GM19455 (cell line): ENCODE data around the gene MORN1.

Experiments used
- ATAC-seq: cut with Tn5 transposase; IDR thresholded peaks from one replicate; pipeline ENCODE4 v1.9.1; 2021; ENCODE audit not compliant: unreplicated experiment

The MORN1 gene

DNA sequence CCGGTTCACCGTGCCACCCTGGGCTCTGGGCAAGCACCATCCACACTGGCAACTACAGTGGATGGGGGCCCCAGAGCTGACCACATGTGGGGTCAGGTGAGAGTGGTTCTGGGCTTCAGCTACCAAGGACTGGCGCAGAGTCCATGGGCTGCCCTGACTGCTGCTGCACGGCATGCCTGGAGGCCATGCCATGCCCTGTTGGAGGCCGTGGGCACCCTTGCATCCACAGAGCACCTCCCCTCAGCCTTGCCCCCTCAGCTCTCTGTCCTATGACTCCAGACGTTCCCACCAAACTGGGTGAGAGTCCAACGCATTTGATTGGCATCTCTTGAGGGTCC is 15.5 kb downstream of the MORN1 start:
- ATAC-seq, result no peak

DNA sequence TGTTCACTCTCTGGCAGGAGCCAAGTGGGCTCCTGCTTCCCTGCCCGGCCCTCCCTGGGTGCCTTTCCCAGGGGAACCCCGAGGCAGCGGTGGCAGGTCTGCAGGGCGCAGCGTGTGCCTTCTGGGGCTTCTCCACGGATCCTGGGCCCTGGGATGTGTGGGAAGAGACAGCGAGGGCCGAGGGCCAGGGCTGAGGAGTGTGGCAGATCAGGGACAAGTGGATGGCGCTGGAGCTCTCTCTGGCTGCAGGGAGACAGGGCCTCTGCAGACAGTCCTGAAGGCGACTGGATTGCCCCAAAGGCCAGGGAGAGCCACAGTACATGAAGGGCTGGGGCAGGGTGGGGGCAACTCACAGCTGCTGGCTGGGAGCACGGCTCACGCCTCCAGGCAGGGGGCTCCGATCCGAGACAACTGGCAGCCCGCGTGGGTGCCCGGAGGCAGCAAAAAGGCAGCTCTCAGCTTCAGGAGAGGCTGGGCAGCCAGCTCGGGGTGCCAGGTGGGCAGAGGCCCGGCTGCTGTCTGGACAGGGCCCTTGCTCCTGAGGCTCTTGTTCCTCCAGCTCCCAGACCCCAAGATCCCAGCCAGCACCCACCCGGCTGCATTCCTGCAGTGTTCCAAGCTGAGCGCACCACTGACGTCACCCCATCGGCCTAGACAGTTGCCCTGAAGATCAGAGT is 16.0 kb downstream of the MORN1 start:
- no peak for ATAC-seq

DNA sequence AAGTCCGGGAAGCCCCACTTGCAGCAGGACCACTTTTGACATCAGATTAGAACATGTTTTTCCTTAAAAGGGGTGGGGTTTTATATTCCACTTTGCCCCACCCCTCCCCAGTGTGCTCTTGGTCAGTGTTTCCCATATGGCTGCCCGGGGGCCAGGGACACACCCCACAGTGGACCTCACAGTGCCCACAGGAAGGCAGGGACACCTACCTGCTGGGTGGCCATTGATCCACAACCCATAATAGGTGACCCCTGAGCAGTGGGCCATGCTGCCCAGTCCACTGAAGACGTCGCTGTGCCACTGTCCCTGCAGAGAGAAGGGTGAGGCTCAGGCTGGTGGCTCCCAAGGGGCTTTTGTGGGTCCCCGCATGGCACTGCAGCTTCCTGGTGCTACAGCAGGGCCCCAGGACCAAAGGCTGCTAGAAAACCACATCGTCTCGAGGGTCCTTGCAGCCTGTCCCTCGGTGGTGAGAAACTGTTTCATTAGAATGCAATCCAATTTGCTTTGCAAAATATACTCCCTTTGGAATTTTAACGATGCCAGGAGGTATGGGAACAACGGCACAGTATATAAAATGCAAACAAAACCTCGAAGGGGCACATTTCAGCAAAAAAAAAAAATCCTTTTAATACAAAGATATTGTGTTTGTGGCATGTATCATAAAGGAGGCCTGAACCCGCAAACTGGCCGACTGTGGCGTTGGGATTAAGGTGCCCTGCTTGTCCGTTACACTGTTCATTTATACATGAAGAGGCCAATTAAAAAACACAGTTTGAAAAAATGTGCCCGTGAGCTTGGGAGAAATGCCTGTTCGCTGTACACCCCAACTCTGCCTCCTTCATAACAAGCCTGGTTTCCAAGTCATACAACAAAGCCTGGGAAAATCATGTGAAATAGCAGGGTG is 16.9 kb downstream of the MORN1 start:
- no peak for ATAC-seq

DNA sequence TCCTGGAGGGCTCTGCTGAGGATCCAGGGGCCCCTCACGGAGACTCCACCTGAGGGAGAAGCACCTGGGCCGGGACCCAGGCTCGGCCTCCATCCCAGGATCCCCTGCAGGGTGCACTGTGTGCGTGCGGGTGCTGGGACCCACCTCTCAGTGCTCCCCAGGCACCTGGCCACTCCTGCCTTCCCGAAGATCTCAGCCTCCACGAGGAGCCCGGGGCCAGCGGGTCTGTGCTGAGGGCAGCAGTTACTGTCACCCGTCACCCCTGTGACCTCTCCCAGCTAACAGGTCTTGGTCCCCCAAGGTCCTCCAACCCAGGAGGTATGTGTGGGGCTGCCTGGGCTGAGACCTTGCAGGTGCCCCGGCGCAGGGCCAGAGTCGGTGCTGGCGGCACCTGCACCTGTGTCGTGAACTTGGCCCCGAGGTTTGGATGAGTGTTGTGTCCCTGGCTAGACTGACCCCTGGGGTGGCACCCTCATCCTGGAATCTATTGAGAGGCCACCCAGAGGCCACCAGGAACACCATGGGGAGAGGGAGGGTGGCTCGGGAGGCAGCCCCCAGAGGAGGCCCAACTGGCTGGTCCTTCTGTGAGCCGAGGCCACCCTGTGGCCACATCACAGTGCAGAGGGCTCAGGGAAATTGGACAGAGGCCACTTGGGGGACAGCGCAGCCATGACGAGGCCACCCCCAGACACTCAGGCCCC is 17.7 kb downstream of the MORN1 start:
- no peak for ATAC-seq

DNA sequence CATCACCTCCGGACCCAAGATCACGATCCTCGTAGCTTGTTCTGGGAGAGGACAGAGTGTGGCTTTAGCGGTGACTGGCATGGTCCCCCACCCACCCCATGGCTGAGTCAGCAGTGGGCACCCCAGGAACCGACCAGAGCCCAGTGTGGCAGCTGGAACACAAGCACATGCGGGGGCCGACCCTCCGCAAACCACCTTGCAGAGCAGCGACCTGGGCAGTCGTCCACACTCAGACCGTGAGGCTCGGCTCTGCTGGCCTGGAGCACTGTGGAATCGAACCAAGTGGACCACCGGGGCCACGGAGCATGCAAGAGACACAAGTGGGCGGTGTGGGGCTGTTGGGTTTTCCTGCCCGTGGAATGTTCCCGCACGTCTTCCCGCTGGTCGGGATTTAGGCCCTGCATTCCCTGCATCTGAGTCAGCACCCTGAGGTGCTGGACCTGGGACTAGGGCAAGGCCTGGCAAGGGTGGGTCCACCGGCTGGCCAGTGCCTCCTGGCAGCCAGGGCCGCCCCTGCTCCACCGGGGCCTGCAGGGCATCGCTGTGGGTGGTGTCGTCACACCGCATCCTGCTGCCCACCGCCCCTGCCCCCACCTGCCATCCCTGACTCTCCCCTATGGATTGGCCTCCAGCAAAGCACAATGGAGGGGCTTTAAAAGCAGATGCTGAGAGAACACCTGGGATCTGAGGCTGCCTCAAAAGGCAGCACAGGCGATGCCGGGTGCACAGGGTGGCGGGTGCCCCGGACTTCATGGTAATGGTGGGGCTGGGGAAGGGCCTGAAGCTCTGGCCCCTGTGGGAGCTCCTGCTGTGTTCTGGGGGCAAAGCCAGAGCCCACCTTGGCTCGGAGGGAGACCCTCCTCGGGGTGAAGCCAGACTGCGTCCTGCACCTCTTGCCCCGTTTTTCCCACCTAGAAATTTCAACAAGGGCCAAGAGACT is 18.5 kb downstream of the MORN1 start:
- ATAC-seq, result no peak

DNA sequence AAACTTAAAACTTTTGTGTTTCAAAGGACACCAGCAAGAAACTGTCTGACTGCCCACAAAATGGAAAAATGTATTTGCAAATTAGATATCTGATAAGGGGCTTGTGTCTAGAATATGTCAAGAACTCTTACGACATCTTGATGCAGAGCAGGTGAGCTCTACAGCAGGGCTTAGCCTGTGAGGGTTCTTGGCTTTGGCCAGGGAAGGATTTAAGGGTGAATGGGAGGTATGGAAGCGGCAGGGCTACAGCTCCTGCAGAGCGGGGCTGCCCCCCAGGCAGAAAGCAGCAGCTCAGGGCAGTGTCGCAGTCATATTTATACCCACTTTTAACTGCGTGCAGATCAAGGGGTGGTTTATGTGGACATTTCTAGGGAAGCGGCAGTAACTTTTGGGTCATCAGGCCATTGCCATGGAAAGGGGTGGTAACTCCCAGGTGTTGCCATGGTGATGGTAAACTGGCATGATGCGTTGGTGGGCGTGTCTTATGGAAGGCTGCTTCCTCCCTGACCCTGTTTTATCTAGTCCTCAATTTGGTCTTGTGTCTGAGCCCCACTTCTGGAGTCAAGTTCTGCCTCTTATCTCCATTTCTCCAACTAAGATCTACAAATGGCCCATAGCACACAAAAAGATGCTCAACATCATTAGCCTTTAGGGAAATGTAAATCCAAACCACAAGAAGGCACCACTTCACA is 23.2 kb downstream of the MORN1 start:
- ATAC-seq, result no peak

DNA sequence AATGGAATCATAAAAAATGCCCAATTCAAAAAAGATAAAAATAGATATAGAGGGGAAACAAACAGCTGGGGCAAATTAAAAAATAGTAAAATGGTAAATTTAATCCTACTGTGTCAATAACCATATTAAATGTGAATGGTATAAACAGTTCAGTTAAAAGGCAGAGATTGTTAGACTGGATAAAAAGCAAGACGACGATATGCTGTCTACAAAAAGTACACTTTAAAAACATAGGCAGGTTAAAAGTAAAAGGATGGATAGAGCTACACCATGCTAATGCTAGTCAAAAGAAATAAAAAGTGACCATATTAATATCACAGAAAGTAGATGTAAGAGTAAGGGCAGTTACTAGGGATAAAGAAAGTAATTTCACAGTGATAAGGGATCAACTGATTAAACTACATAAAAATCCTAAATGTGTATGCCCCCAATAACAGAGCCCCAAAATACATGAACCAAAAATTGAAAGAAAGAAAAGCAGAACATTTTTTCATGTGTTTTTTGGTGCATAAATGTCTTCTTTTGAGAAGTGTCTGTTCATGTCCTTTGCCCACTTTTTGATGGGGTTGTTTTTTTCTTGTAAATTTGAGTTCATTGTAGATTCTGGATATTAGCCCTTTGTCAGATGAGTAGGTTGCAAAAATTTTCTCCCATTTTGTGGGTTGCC is 27.4 kb downstream of the MORN1 start:
- no peak for ATAC-seq

DNA sequence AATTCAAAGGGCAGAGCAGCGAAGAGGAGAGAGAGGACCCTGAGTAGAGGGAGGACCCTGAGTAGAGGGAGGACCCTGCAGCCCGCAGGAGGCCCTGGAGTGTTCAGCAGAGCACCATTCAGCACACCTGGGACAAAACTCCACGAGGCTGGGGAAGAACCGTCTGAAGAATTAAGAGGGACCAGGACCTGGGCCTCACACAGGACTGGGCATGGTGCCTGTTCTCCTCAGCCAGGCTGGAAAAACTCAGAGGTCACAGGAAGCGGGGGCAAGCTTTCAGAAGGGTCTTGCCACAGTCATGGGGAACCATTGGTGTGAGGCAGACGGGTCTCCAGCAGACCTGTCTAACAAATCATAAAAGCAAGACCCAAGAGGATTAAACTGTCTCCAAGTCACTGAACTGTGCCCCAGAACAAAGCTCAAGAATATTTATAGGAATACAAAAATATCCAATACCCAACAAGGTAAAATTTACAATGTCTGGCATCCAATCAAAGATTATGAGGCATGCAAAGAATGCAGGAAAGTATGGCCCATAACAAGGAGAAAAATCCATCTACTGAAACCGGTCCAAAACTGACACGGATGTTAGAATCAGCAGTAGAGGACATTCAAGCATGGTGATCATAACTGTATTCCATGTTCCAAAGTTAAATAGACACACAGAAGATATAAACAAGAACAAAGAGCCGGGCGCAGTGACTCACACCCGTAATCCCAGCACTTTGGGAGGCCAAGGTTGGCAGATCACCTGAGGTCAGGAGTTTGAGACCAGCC is 30.6 kb downstream of the MORN1 start:
- no peak for ATAC-seq

DNA sequence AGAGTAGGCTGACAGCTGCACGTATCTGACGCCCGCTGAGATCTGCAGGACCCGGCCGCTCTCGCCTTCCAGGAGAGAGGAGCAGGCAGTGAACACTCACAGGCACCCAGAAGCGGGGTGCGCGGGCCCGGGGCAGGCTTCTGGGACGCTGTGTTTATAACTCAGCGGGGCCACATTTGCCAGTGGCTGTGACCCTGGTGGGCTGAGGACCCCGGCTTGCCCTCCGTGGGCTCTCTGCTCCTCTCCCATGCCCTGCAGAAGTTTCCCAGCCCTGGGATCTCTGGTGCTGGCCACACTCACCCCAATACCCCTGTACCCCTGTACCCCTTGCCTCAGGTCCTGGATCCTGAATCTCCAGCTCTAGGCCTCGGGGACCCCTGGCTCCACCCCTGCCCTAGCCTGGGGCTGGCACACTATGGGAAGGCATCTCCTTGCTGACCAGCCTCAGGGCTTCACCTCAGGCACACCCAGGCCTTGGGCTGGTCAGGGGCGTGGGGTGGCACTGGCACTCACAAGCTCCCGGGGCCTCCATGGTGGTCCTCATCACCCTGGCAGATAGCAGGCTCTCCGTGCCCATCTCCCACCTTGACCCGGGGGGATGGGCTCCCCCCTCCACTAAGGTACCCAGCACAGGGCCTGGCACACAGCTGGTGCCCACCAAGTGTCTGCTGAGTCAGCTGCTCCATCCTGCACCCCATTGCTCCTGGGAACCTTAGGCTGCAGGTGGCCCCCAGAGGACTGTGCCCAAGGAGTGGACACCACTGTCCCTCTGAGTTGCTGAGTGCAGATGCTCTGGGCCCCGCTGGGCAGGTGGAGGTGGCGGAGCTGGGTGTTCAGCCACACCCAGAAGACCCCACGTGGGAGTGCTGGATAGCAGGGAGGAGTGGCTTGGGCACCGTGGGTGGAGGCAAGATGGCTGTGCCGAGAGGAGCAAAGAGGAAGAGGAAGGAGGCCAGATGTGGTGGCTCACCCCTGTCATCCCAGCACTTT is 32.4 kb downstream of the MORN1 start:
- ATAC-seq, result no peak

DNA sequence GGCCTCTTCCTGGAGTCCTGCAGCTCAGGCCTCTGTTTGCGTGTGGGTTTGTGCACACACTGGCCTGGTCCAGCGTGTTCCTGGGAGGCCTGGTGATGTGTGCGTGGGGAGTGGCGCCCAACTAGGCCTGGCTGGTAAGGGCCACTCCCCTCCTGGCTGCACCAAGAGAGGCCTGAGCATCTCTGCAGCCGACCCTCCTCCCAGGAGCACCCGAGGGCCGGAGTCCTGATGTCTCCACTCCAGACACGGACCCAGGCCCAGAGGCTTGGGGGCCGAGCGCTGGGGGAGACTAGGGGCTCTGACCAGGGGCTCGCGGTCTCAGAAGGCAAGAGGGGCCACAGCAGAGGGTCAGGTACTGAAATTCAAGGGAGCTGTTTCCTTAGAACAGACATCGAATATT is 33.3 kb downstream of the MORN1 start:
- no peak for ATAC-seq

DNA sequence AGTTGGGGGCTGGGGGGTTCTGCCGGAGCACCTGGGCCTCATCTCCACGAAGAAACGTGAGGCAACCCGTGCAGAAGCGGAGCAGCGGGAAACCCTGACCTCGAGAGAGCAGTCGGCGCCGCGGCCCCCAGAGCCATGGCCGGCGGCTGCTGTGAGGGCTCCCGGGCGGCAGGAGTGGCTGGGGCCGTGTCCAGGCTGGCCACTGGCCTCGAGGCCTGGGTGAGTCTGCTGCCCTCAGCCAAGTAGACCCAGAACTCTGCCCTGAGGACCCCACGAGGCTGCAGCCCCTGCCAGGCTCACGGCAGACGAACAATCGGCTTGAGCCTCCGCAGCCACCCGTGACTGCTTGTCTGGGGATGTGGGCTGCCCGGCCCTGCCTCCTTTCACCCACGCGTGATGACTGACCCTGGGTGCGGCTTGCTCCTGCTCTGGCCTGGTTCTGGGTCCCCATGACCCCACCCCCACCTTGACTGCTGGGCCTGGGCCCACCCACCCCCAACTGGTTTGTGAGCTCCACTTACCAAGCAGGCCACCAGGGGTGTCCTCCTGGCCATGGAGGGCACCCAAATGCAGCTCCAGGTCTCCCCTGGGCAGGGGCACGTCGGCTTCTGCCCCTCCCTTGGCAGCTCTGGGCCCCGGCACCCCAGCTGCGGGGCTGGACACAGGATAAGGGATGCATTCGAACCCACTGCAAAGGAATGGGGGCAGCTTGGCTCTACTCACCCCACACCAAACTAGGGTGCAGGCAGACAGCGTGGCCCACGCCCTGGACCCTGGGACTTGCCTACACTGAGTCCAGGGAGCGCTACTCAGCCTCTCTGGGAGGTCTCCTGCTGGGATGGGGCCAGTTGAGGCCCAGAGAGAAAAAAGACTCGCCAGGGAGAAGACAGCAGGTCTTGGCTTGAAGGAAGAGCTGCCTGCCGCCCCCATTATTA is 34.2 kb downstream of the MORN1 start:
- no peak for ATAC-seq

DNA sequence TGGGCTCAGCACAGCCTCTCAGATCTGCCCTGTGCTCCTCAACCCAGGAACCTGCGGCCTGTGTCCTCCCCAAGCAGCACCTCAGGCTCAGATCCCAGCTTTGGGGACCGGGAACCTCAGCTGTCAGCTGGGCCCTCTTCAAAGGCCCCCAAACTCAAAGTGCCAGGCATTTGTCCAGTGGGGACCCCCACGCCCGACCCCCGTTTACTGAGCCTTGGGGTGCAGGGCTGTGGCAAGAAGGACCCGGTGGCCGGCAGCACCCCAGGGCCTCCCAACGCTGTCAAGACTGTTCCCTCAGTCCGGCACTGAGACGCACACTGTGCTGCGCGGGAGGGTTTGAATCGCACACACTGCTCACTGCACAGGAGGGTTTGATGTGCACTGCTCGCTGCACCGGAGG is 35.0 kb downstream of the MORN1 start:
- no peak for ATAC-seq

DNA sequence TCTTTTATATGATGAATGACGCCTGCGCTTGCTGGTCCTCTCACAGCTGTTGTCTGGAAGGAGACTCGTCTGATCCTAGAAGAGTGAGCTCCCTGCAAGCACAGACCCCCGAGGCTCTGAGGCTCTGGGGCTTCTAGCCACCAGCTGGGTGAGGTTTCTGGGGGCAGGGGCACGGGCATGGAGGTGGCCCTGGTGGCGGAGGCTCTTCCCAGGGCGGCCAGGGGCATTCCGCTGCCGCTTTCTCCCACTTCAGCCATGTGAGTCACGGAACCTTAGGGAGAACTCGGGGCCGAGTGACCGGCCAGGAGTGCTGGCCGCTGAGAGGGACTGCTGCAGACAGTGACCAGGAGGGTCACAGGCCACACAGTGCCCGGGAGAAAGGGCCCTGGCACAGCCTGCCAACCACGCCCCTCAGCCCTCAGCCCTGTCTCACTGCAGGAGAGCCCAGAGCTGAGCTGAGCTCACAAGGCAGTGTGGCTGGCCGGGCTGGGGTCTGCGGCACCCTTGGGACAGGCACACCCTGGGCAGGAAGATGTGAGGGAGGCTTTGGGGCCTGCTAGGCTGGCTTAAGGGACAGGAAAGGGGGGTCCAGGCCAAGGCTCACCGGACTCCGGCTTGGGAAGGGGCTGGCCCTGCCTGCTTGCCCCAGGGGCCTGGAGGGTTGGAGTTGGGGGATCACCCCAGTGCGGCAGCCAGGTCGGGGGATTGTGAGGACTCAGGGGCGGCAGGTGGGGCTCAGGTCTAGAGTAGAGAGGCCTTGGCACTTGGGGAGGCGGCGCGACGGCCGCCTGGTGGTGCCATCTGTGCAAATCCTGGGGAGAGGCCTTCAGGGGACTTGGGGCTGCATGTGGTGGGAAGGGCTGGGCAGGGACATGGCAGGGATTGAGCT is 35.7 kb downstream of the MORN1 start:
- no peak for ATAC-seq

DNA sequence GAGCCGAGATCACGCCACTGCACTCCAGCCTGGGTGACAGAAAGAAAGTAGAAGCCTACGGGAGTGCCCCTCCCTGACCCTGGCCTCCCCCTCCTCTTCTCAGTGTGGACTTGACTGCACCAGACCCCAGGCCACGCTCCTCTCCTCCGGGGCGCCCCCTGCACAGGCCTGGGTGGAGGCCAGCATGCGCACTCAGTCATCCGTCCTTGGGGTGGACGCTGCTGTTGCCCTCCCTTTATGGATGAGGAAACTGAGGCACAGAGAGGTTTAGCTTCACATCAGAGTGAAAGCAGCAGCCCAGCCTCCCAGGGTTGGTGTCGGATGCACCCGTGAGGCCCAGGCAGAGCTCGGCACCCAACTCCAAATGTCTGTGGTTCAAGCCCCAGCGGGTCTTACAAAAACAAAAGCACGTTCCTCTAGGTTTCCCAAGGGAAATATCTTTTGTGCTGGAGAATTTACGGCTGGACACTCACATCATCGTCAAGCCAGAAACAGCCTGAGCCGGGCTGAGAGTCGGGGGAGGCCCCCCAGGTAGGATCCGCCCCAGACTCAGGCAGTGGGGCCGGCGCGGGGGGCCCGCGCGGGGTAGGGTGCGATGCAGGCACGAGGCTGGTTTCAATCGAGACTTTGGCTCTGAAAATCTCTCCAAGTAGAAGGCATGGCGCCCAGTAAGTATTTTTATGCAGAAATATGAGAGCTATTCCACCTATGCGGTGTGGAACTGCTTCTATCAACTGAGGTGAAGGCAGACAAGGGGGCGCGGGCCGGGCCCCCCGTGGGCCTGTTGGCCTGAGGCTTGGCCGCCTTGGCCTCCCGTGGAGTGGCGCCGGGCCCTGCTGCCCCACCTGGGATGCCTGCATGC is 36.6 kb downstream of the MORN1 start:
- no peak for ATAC-seq
